GM12891 (cell line): ENCODE measurements around the gene MAL.
A peak's percentile ranks its signal among the peaks of the same experiment; 100 is the strongest.

ENCODE experiments used
- DNase-seq: peaks from one replicate; pipeline ENCODE4 v3.0.0; 2011; ENCODE audit warnings: low spot score; ENCODE audit not compliant: insufficient read length
- FAIRE-seq: peaks from 2 replicates; lab custom pipeline; 2011; peaks lifted over from hg19 to GRCh38; lab: Jason Lieb, UNC
- PAX5 ChIP-seq: IDR thresholded peaks from 2 replicates; pipeline ENCODE4 v1.6.1; 2011; ENCODE audit warnings: low read length, moderate library complexity, mild to moderate bottlenecking; ENCODE audit not compliant: insufficient read depth, severe bottlenecking
- POLR2A ChIP-seq: IDR thresholded peaks from 2 replicates; pipeline ENCODE4 v1.6.1; 2011; ENCODE audit warnings: low read depth, low read length, control low read depth
- POLR2AphosphoS5 ChIP-seq: IDR thresholded peaks from 2 replicates; pipeline ENCODE4 v1.6.1; 2011; ENCODE audit warnings: low read depth, low read length, control low read depth
- POU2F2 ChIP-seq: IDR thresholded peaks from 2 replicates; pipeline ENCODE4 v1.6.1; 2011; ENCODE audit warnings: low read depth, mild to moderate bottlenecking, control low read depth, low read length, moderate library complexity
- SPI1 ChIP-seq: IDR thresholded peaks from 2 replicates; pipeline ENCODE4 v1.6.1; 2011; ENCODE audit warnings: low read depth, low read length, control low read depth
- TAF1 ChIP-seq: IDR thresholded peaks from 2 replicates; pipeline ENCODE4 v1.6.1; 2011; ENCODE audit warnings: low read depth, low read length, control low read depth

Gene MAL

GRCh38 chr2:95007031-95007609, 18.4 kb upstream of the MAL start:
- FAIRE-seq (no peak), DNase-seq (no peak)
- no peak for TF ChIP-seq POLR2A
- TF ChIP-seq POU2F2 = no peak
- no peak for TF ChIP-seq SPI1
- TF ChIP-seq PAX5 = no peak
- TF ChIP-seq TAF1 = no peak
- TF ChIP-seq POLR2AphosphoS5 = no peak

GRCh38 chr2:95007822-95008221, 17.7 kb upstream of the MAL start:
- TF ChIP-seq TAF1 = no peak
- TF ChIP-seq POLR2AphosphoS5 = no peak
- TF ChIP-seq PAX5 = no peak
- no peak for TF ChIP-seq POU2F2
- no peak for TF ChIP-seq SPI1
- TF ChIP-seq POLR2A = no peak
- no peak for DNase-seq
- no peak for FAIRE-seq

- DNase-seq (no peak), FAIRE-seq (no peak)
- TF ChIP-seq PAX5 = no peak
- TF ChIP-seq SPI1 = no peak
- no peak for TF ChIP-seq POU2F2
- no peak for TF ChIP-seq POLR2A
- no peak for TF ChIP-seq POLR2AphosphoS5
- TF ChIP-seq TAF1 = no peak
Observed at GRCh38 chr2:95008306-95008705, 17.2 kb upstream of the MAL start.

- no peak for TF ChIP-seq SPI1
- TF ChIP-seq POLR2A = no peak
- TF ChIP-seq TAF1 = no peak
- no peak for TF ChIP-seq POLR2AphosphoS5
- no peak for TF ChIP-seq POU2F2
- no peak for TF ChIP-seq PAX5
- FAIRE-seq (no peak), DNase-seq (no peak)
Observed at GRCh38 chr2:95008996-95009395, 16.5 kb upstream of the MAL start.

GRCh38 chr2:95009412-95009811, 16.1 kb upstream of the MAL start:
- TF ChIP-seq TAF1 = no peak
- no peak for TF ChIP-seq POU2F2
- TF ChIP-seq PAX5 = no peak
- TF ChIP-seq POLR2A = no peak
- TF ChIP-seq POLR2AphosphoS5 = no peak
- no peak for TF ChIP-seq SPI1
- no peak for DNase-seq
- no peak for FAIRE-seq

GRCh38 chr2:95010126-95010525, 15.4 kb upstream of the MAL start:
- FAIRE-seq (no peak), DNase-seq (no peak)
- no peak for TF ChIP-seq SPI1
- TF ChIP-seq PAX5 = no peak
- no peak for TF ChIP-seq TAF1
- no peak for TF ChIP-seq POU2F2
- no peak for TF ChIP-seq POLR2AphosphoS5
- TF ChIP-seq POLR2A = no peak

- FAIRE-seq = no peak
- no peak for TF ChIP-seq PAX5
- TF ChIP-seq SPI1 = no peak
- no peak for TF ChIP-seq TAF1
- TF ChIP-seq POLR2A = no peak
- no peak for TF ChIP-seq POU2F2
- TF ChIP-seq POLR2AphosphoS5 = no peak
- DNase-seq = no peak
Observed at GRCh38 chr2:95010718-95011117, 14.8 kb upstream of the MAL start.

- DNase-seq (peak; percentile 34), FAIRE-seq (no peak)
- TF ChIP-seq POLR2AphosphoS5 = no peak
- no peak for TF ChIP-seq POLR2A
- TF ChIP-seq POU2F2 = no peak
- no peak for TF ChIP-seq PAX5
- no peak for TF ChIP-seq TAF1
- TF ChIP-seq SPI1 = peak; percentile 47
Observed at GRCh38 chr2:95012881-95013550, 12.5 kb upstream of the MAL start.

- no peak for DNase-seq
- no peak for TF ChIP-seq POLR2AphosphoS5
- TF ChIP-seq POLR2A = no peak
- no peak for TF ChIP-seq POU2F2
- no peak for TF ChIP-seq SPI1
- TF ChIP-seq PAX5 = no peak
- no peak for TF ChIP-seq TAF1
- no peak for FAIRE-seq
Observed at GRCh38 chr2:95013726-95014125, 11.8 kb upstream of the MAL start.

- DNase-seq = no peak
- TF ChIP-seq PAX5 (no peak), POU2F2 (no peak), POLR2AphosphoS5 (no peak)
- FAIRE-seq = no peak
Observed at GRCh38 chr2:95014126-95014708, 11.3 kb upstream of the MAL start.
